ENCODE data around the gene DLD. TPM values are rescaled to one million over a fixed set of nuclear protein-coding genes. Genes with fewer than 3 reads are reported as not detected.
A peak's percentile ranks its signal among the peaks of the same experiment; 100 is the strongest.

Gene DLD
- total and polyA plus RNA-seq, 2 experiments from 2014 or later, result 38.1 to 76.2 TPM

DNA sequence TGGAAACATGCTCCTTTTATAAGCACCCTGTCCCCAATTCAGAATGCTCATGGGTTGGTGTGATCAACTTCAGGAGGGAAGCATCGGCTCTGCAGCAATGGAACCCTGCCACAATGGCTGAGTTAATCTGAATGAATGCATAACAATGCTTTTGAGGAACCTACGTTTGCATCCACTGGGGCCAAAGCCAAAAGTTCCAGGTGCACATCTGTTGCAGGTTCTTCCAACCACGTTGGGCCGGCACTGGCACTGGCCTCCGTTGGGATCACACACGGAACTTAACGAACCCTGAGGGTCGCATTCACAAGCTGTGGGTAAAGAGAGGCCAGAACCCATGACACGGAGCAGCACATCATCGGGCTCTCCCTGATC, 68.5 kb downstream of the DLD start:
- peaks cover 30% of the 10 kb centered on the region for H3K4me1 Mint-ChIP-seq
- no peaks in the 10 kb centered on the region for H3K27me3 Mint-ChIP-seq (ENCODE audit: insufficient read depth, low read depth, poor library complexity)
- H3K27ac ChIP-seq (ENCODE audit: low read depth), result no peak overlapping the region
- 0 out of 2 replicates have a peak overlapping the region, but pooled peaks have one; percentile 48 for H3K4me2 ChIP-seq
- H3K79me2 ChIP-seq (replicated peaks; ENCODE audit: insufficient read depth), result no peaks in the 10 kb centered on the region
- no peak overlapping the region for H3K27ac Mint-ChIP-seq
- H3F3A ChIP-seq (replicated peaks; ENCODE audit: low read depth), result no peaks in the 10 kb centered on the region
- ATAC-seq, result peak; percentile 80
- peak; percentile 51 for DNase-seq (ENCODE audit: low spot score)
- H3K9me3 Mint-ChIP-seq, result no peaks in the 10 kb centered on the region
- H2AFZ ChIP-seq, result no peak overlapping the region
- no peaks in the 10 kb centered on the region for H3K9me2 ChIP-seq (ENCODE audit: insufficient read depth)
- no peak overlapping the region for H3K4me3 ChIP-seq
- peaks cover 9% of the 10 kb centered on the region; the same call in 1 of the 2 replicates for H3K36me3 ChIP-seq (ENCODE audit: insufficient read depth)
- TF ChIP-seq CREB1 (CRISPR knock-in tag; IDR thresholded peaks at IDR 0.05; ENCODE audit: low read depth), result no peak
- TF ChIP-seq ZNF114 (CRISPR knock-in tag; IDR thresholded peaks at IDR 0.05), result 0 out of 2 replicates have a peak, but pooled peaks have one; percentile 53
- no peak for TF ChIP-seq POLR2AphosphoS5 (IDR thresholded peaks at IDR 0.05; ENCODE audit: low read depth)
- no peak for TF ChIP-seq JUNB (IDR thresholded peaks at IDR 0.05; ENCODE audit: unreplicated experiment)
- no peak for TF ChIP-seq REST (IDR thresholded peaks at IDR 0.05; ENCODE audit: unreplicated experiment)
- 0 out of 2 replicates have a peak, but pooled peaks have one; percentile 6 for TF ChIP-seq ZNF331 (CRISPR knock-in tag; IDR thresholded peaks at IDR 0.05; ENCODE audit: low read depth)
- TF ChIP-seq ZNF462 (CRISPR knock-in tag; IDR thresholded peaks at IDR 0.05), result peak; percentile 94
- TF ChIP-seq, protein P1, sequence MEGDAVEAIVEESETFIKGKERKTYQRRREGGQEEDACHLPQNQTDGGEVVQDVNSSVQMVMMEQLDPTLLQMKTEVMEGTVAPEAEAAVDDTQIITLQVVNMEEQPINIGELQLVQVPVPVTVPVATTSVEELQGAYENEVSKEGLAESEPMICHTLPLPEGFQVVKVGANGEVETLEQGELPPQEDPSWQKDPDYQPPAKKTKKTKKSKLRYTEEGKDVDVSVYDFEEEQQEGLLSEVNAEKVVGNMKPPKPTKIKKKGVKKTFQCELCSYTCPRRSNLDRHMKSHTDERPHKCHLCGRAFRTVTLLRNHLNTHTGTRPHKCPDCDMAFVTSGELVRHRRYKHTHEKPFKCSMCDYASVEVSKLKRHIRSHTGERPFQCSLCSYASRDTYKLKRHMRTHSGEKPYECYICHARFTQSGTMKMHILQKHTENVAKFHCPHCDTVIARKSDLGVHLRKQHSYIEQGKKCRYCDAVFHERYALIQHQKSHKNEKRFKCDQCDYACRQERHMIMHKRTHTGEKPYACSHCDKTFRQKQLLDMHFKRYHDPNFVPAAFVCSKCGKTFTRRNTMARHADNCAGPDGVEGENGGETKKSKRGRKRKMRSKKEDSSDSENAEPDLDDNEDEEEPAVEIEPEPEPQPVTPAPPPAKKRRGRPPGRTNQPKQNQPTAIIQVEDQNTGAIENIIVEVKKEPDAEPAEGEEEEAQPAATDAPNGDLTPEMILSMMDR (conservative IDR thresholded peaks at IDR 0.05; ENCODE audit: low read depth in 2 of 2), result no peak
- H4K20me1 ChIP-seq (replicated peaks; ENCODE audit: insufficient read depth), result no peaks in the 10 kb centered on the region
- peaks cover 13% of the 10 kb centered on the region for H3K4me1 ChIP-seq (ENCODE audit: insufficient read depth)
- no peak overlapping the region for H3K4me3 Mint-ChIP-seq
- H3K27me3 ChIP-seq (ENCODE audit: insufficient read depth), result no peaks in the 10 kb centered on the region
- peaks cover 28% of the 10 kb centered on the region for H3K36me3 Mint-ChIP-seq (ENCODE audit: low read depth)

All from GM23338 (cell line).